NCI-H2196 treated with DMSO at 0.1 percent for 48 hours (cell line): ENCODE results near the gene COG3.

Experiments used
- DNase-seq: peaks from one replicate; lab custom pipeline; 2025; ENCODE audit not compliant: unreplicated experiment; lab: John Stamatoyannopoulos, UW

COG3 gene

DNA sequence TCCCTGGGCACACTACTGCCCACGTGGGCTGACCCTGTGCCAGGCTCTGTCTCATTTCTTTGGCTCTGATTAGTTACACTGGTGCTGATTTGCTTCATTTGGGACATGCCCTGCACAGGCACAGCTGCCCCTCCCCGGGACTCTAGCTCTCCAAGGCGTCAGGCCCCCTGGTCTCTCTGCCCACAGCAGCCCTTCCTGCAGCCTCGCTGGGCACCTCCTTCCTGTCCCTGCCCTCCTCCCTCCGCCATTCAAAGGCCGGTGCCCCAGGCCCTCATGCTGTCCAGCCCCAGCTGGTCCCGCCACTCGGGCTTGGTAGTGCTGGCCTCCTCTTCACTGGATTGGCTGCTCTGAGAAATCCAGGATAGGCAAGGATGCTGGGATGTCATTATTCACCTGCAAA, 77.7 kb downstream of the COG3 start:
- DNase-seq: no peak

DNA sequence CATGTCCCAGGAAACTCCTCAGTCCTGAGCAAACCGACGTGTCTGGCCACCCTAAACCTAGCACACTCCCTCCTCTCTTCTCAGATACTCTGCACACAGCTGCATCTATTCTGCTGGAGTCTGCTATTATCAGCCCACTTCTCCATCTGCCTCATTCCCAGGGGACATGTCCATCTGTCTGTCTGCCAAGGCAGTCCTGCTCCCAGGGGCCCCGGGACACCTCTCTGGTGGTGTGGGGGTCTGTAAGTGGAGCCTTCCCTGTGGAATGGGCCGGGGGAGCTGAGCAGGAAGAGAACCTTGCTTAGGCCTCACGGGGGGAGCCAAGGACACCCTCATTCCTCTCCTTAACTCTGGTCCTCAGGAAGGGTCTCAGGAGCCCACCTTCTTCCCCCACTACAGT, 78.1 kb downstream of the COG3 start:
- no peak for DNase-seq

DNA sequence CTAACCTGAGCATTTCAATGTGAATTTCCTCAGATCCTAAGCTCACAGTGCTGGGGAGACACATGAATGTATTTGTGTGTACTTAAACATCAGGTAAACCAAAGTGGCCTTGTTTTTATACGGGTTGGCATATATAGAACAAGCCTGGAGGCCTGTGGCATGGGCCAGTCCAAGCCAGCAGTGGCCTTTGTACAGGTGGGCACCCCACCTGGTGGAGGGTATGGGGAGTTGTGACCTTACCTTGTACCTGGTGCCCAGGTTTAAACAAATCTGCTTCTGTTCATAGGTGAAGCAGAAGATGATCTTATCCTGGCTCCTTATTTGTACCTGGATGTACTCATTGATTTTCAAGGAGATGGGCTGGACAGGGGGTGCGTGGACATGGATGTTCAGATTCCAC, 79.8 kb downstream of the COG3 start:
- DNase-seq: no peak

DNA sequence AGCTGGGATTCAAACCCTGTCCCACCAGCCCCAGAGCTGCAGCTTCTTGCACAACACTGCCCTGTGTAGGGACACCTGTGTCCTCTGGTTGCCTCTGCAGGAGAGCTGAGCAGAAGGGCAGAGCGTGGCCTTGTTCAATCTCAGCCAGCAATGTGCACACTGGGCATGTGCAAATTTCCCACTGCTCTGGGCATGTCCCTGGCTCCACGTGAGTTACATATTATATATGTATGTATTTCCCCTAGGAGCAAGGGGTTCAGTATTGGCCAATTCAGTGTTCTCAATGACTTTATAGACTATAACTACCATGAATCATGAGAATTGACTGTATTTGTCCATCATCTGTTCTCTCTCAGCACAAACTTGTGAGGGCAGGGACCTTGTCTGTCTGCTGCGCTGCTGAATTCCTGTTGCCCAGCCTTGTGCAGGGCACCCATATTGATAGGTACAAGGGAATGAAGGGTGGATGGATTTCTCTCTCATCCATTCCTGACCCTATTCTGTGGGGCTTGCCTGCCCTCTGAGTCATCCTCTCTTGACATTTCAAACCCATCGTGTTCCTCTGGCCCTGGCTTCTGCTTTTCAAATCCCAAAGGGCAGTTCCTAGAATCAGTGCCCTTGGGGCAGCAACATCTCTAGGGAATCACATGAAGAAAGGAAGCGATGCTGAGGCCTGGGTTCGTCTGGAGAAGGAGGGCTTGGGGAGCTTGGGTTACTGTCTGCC, 81.1 kb downstream of the COG3 start:
- no peak for DNase-seq

DNA sequence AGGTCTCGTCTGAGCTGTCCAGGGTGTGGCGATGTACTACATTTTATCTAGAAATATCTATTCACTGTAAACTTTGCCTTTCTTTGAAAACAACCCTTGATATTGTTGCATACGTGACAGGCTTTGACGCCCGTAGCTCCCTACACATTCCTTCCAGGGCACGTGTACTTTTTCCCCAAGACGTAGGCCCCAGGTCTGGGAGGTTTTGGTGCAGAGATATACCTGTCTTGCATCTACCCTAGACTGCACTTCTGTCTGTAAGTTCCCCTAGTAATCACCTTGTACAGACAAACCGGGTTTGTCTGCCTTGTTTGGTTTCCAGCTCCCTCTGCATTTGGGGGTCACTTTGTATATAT, 81.6 kb downstream of the COG3 start:
- DNase-seq: no peak

DNA sequence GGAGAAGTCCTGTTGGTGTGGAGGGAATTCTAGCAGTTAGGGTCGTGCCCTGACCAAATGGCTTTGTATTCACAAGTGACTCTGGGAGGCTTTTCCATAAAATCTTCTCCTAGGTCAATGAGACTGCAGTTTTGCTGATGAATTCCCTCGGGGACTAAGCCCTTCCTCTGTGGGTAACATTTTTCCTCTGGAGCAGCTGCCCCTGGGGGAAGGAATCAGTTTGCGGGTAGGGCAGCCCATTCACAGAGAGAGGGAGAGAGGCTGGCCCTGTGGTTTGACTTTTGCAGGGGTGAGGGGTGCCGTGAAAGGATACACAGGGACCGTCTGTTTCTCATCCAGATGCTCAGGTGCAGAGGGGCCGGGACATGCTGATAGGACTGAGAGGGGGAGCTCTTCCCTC, 83.5 kb downstream of the COG3 start:
- DNase-seq: no peak

DNA sequence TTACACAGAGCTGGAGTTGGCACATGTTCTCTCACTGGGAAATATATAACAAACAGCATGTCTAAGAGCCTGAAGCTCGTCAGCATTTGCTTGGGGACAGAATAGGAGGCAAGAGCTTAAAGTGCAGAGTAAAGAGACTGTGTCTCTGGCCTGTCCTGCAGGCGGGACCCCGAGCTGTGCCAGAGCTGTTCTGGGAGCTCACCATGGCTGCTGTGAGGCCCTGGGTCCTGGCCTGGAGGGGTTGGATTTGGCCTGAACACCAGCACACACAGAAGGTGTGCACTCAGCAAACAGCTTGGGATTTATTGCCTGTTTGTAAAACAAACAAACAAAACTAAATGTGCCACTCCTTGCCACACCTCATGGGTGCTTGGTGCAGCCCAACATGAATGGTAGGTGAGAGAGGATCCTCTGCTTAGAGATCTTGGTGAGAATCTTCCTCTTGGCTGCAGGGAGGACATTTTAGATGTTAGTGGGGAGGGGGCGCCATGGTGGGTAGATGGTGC, 89.9 kb downstream of the COG3 start:
- DNase-seq: no peak

DNA sequence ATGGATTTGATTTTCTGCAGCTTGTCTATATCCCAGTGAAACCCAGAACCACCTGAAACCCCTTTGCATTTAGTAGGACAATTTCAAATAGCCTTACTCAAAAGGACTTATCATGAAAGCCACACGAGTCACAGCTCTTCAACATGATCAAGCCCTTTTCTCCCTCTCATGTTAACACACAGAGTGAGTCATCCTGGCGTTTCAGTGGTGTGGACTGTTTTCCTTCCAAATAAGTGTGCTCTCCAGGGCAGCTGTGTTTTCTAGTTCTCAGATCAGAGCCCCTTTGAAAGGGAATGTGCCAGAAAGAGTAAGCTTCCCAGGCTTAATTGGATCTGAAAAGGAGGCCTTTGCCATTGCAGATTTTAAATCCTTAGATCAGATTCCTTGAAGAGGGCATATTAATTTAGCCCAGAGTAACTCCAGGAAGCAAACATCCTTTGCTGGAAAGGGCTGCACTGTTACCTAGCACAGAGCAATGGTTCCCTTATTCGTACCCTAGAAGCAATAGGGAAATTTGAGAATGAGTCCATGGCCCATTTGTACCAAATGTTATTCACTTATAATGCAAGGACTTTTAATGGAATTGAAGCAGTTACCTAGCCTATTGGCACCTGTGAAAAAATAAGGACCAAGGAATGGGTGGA, 99.5 kb downstream of the COG3 start:
- DNase-seq: no peak

DNA sequence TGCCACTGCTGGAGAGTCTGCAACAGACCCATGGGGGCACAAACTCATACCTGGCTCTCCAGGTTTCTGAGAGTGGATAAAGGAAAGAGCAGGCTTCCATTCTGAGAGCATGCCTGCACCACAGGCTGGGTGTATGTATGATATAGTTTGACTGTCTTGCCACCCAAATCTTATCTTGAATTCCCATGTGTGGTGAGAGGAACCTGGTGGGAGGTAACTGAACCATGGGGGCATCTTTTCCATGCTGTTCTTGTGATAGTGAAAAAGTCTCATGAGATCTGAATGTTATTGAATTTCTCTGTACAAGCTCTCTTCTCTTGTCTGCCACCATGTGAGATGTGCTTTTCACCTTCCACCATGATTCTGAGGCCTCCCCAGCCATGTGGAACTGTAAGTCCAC, 100.6 kb downstream of the COG3 start:
- no peak for DNase-seq

DNA sequence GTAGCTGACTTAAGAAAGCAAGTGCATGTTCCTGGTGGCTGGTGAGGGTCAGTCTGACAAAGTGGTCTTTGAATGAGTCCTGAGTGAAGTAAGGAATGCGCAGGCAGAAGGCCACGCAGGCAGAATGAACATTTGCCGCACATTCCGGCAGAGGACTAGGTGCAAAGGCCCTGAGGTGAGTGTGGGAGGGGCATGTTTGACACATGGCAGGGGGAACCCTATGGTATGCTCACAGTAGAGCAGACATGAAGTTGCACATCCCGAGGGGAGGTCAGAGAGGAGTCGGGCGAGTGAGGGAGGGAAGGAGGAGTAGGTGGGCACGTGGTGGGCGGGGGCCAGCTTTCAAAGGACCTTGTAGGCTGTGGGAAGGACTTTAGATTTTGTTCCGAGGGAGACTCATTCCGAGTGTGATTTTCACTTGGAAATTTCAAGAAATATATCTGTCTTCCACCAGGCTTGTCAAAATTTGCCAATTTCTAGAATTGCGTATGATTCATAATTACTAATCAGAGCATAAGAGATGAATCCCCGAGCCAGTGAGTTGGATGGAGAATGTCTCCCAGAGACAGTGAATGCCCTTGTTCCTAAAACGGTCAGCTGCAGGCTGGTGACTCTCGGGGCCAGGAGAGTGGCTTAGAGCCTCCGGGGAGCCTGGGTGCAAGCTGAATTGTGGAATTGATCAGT, 110.5 kb downstream of the COG3 start:
- no peak for DNase-seq

DNA sequence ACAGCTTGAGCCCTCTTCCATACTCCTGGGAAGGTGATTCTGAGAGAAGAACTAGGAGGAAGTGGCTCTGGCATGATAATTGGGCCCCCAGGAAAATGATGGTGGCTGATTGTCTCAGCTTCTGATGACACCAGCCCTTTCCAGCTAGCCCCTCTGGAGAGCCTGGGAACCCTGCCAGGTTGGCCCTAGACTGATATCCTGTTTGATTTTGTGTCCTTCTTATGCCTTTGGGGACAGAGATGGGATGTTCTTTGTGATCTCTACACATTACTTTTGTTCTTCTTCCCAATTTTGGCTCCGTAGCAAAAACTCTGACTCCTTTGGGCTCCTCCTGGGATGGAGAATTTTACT, 111.1 kb downstream of the COG3 start:
- no peak for DNase-seq

DNA sequence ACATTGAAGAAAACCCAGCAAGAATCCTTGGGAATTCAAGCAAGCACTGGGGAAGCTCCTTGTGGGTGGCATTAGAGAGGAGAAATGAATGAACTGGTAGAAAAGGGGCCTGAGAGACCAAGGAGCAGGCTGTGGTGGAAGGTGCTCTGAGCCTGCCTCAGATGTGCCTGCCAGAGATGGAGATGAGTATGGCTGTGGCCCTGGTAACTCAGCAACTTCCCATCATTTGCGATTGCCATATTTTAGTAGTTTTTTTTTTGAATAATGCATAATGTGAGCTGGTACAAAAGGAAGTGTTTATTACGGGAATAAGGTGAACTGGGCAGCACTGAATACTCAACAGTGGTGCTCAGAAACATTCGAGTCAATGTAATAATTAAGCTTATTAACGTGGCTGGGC, 111.7 kb downstream of the COG3 start:
- no peak for DNase-seq

DNA sequence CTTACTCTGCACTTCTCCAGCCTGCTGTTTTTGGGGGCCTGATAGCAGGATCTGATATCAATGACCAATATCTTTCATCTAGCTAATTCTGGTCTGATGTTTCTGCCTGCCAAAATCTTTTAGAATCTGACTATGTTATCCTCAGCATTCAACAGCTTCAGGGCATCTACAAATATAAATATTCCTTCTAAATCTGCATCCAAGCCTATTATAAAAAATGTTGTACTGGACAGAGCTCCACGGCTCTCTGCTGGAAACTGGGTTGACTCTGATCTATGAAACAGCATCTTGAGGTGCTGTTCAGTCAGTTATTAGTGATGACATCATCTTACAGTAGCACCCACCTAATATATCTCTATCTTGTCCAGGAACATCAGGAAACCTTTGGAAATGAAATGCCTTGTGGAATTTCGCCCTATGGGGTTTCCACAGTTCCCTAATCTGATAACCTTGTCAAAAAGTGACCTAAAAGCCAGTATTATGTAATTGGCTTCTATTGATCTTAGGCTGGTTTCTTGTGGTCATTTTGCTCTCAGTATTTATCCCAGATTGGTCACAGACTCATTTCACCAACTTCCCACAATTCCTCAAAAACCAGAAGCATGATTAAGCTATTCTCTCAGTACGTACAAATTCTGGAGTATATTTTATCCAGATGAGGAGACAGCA, 117.8 kb downstream of the COG3 start:
- DNase-seq: no peak

DNA sequence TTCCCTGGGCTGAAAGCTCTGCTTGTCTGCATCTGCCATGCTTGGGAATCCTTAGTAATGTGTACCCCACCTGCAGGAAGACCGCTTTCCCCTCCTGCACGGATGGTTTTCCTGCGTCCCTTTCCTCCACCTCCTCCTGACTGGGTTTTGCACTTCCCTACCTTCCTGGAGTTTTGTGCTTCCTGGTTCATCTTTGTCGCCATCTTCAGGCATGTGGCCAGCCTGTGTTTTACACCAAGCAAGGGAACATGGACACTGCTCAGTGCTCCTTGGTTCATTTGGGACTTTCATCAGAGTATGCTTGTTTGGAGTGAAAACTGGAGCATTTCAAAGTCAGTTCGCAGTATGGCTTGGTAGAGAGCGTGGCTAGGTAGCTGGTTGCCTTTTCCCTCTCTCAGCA, 120.1 kb downstream of the COG3 start:
- DNase-seq: no peak
